Left kidney (tissue), 2 donors: ENCODE data around the gene IL3. TPM values are rescaled to one million over a fixed set of nuclear protein-coding genes. Genes with fewer than 3 reads are reported as not detected.

Experiments used
- DNase-seq: peaks from one replicate; pipeline ENCODE4 v3.0.0-alpha.2; 2013
- polyA plus RNA-seq: library from polyadenylated mRNA; unstranded; fragments of 120-200 nt; gene quantifications from one replicate; pipeline ENCODE4 v1.2.1, GENCODE V29; 2013; ENCODE audit not compliant: insufficient read length

IL3 gene
- polyA plus RNA-seq, 1 donor, result not detected

- no peak for DNase-seq
Measured at GRCh38 chr5:132072070-132072469, 11.6 kb downstream of the IL3 start.

- DNase-seq, result no peak
Measured at GRCh38 chr5:132072528-132072927, 12.1 kb downstream of the IL3 start.

- no peak for DNase-seq
Measured at GRCh38 chr5:132073231-132074013, 13.0 kb downstream of the IL3 start, which contains the start of gene CSF2. CSF2 (plus strand) TSS chr5:132073789; CDS start chr5:132073824, 35 bp downstream.

- no peak for DNase-seq
Measured at GRCh38 chr5:132074091-132074771, 13.8 kb downstream of the IL3 start.

DNA sequence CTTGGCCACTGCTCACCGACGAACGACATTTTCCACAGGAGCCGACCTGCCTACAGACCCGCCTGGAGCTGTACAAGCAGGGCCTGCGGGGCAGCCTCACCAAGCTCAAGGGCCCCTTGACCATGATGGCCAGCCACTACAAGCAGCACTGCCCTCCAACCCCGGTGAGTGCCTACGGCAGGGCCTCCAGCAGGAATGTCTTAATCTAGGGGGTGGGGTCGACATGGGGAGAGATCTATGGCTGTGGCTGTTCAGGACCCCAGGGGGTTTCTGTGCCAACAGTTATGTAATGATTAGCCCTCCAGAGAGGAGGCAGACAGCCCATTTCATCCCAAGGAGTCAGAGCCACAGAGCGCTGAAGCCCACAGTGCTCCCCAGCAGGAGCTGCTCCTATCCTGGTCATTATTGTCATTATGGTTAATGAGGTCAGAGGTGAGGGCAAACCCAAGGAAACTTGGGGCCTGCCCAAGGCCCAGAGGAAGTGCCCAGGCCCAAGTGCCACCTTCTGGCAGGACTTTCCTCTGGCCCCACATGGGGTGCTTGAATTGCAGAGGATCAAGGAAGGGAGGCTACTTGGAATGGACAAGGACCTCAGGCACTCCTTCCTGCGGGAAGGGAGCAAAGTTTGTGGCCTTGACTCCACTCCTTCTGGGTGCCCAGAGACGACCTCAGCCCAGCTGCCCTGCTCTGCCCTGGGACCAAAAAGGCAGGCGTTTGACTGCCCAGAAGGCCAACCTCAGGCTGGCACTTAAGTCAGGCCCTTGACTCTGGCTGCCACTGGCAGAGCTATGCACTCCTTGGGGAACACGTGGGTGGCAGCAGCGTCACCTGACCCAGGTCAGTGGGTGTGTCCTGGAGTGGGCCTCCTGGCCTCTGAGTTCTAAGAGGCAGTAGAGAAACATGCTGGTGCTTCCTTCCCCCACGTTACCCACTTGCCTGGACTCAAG is 14.6 kb downstream of the IL3 start:
- DNase-seq, result no peak

DNA sequence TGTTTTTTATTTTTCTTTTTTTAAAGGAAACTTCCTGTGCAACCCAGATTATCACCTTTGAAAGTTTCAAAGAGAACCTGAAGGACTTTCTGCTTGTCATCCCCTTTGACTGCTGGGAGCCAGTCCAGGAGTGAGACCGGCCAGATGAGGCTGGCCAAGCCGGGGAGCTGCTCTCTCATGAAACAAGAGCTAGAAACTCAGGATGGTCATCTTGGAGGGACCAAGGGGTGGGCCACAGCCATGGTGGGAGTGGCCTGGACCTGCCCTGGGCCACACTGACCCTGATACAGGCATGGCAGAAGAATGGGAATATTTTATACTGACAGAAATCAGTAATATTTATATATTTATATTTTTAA is 15.2 kb downstream of the IL3 start:
- DNase-seq, result no peak

DNA sequence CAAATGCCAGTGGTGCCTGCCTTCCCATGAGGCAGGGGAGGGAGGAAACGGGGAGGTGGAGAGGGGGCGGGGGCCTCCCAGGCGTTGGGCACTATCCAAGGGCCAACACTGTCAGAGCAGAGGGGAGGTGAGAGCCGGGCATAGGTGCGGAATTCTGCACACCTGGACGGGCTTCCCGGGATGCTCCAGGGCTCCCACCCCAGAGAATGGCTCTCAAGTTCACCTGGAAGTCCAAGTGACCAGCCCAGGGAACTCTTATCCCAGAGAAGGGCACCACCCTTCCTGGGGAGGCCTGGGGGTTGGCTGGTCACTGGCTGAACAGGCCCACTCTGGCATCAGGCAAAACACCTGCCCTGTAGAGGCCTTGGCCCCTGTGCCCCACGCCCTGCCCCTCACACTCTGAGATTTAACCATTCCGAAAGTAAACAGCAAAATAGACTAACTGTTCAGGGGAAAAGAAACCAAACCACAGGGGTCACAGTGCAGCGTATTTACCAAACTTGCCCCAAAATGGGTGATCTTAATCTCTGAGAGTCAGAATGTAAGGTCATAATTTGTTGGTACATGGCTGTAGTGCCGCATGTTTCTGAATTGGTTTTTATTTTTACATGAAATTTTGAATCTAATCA is 15.9 kb downstream of the IL3 start:
- DNase-seq, result no peak

DNA sequence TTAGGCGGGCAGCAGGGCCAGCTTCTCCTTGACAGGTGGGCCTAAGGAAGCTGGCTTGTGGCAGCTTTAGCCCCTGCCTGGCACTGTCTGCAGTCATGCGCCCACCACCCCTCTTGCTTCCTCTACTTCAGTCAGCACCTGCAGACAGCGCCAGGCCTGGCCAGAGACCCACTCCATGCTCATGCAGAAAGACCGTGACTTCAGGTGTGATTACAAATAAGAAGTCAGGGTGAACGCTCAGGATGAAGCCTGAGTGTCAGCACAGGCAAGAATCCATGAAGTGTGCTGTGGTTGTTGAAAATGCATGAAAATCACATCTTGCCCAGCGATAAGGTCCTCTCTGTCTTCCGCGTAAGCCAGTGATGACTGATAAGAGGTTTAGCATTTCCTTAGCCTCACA is 16.5 kb downstream of the IL3 start:
- DNase-seq, result no peak

- DNase-seq, result no peak
Measured at GRCh38 chr5:132079081-132079480, 18.6 kb downstream of the IL3 start.

DNA sequence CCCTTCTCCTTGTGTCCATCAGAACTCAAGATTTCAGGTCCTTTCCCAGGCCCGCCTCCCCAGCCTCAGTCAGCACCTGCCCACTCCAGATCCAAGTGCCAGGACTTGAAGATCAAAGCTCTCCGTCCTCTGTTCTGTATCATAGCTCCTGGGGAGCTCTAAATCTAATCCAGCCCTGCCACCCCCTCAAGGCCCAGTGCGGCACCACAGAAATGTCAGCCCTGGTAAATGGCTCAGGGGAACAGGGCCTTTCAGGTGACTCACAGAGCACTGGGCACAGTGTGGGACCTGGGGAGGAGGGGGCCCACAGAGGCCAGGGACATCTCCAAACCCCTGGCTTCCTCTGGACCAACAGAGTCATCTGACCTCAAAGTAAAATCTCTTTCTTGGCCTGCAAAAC is 19.2 kb downstream of the IL3 start:
- DNase-seq, result no peak

- DNase-seq, result no peak
Measured at GRCh38 chr5:132080595-132080994, 20.1 kb downstream of the IL3 start.

DNA sequence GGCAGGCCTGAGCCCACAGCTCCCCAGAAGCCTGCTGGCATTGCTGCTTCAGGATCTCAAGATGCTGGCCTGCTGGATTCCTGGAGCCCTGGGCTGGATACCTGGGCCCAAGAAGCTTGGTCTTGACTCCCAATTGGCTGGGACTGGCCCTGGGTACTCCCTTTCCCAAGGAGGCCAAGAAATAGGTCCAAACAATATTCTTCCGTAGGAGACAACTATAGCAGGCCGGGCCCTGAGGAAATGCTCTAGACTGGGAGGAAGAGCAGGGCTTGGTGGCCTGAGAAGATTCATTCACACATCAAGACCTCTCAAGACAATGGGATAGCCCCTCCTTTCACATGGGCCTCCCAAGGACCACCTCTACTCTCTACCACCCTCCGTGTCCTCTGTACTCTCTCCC is 21.0 kb downstream of the IL3 start:
- DNase-seq, result no peak

DNA sequence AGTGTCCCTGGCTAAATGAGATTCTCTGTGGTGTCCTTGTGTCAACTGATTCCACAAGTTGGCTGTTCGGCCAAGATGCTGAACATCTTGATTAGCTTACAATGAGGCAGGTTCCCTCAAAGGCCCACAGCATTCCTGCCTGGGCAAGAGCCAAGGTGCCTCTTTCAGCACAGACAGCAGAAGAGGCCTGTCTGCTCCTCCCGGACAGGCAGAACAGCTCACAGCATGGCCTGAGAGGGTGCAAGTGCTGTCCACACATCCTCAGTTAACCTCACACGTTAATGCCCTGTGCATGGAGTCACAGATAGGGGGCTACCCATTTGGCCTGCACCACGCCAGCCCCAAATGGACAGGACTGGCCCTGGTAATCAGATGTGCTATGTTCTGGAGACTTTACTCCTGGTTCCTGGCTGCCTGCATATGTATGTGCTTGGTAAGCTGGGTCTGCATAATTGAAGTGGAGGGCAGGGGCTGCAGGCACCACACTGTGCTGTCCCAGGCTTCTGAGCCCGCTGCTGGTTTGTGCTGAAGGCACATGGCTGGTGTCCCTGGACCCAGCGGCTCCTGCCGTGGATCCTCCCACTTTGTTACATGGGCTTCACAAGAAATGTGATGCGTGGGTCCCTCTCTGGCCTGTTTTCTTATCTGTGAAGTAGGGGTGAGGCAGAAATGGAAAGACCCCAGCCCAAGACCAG is 22.0 kb downstream of the IL3 start:
- no peak for DNase-seq

GRCh38 chr5:132083071-132083678 is 22.7 kb downstream of the IL3 start:
- DNase-seq, result no peak

- no peak for DNase-seq
Measured at GRCh38 chr5:132085686-132086085, 25.2 kb downstream of the IL3 start.

- DNase-seq, result peak; percentile 14
Measured at GRCh38 chr5:132086277-132086794, 25.9 kb downstream of the IL3 start.

DNA sequence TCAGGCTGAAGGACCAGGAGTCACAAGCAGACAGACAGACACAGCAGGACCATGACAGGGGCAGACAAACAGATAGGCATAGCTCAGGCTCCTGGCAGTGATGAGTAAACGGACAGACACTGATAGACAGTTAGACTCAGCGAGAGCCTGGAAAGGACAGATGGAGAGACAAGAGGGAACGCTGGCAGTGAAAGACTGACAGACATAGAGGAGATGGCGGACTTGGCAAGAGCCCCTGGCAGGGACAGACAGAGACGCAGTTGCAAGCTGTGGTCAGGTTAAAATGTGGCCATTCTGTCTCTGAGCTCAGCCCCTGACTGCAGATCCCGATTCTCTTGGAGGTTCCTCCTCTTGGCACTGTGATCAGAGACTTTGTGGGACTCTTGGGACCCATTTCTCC is 26.7 kb downstream of the IL3 start:
- DNase-seq, result no peak

DNA sequence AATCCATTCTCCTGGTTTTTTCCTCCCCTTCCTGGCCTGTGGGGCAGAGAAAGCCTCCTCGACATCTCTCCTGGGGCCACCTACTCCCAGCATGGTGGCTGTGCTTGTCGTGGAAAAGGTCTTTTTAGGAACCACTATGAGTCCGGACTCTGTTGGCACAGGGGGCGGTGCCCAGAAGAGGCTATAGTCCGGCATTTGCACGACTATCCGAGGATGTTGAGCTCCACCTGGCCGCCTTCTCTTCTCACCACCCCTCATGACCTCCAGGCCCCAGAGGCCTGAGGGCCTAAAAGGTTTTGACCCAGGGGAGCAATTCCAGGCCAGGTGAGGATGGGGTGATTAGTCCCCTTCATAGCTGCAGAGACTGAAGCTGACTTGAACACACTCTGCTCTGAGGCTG is 27.2 kb downstream of the IL3 start:
- no peak for DNase-seq

DNA sequence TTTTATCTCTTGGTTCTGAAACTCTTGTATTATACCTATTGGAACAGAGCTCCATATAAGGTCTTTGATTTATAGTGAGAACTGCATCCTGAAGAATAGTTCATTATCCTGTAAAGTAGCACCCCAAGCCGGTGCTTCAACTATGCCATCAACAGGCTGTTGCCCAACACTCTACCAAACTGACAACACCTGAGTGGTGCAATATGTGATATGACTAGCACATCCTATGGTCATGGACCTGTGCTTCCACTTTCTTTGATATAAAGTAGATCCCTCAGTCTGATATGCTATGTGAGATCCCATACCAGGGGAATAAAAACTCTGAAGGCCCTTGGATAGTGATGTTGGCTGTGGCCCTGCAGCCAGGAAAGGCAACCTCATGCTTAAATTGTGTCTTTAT is 28.9 kb downstream of the IL3 start:
- no peak for DNase-seq

GRCh38 chr5:132090107-132090506 is 29.7 kb downstream of the IL3 start:
- no peak for DNase-seq

DNA sequence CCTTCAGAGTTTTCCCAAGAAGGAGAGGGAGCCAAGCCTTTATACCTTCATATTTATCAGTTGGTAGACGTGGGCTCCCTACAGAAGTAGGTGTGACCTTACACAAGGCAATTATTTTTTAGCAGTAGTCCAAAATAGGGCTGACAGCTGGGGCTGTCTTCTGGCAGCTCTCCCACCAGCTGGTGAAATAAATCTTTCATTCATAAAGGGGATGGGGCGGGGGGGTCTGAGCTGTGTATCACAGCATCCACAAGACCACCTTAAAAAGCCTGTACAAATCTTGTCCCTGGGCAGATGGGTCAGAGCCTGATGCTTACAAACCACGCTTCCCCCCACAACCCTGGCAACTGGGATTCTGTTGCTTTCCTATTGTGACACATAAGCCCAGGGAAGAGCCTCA is 32.8 kb downstream of the IL3 start:
- DNase-seq, result no peak
